ENCODE data around the gene FAM174B. TPM values are rescaled to one million over a fixed set of nuclear protein-coding genes. Genes with fewer than 3 reads are reported as not detected.

Gene FAM174B
- total RNA-seq, 1 experiment from 2014 or later: 0.30 TPM

DNA sequence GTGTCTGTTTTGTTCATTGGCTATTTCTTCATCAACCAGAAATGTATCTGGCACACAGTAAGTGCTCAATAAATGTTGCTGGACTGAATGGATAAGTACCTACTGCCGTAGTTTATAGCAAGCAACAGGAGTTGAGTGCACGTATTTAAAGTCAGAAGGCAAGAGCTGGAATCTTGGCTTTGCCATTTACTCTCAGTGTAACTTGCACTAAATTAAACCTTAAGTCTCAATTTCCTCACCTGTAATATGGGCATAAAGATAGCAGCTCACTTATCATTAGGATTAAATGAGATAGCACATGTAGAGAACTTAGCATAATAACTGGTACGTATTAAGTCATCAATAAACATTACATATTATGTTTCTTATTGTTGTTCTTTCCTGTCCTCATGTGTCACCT is 13.0 kb upstream of the FAM174B start:
- ChIA-PET RAD21 (ENCODE audit: low non-redundant PET in 1 of 2, low total read pairs in 2 of 2, uncharacterized antibody in 2 of 2, unreplicated experiment in 2 of 2) (no interaction called here), POLR2A (no interaction called here), CTCF (no interaction called here)
- TF ChIP-seq, protein P1, sequence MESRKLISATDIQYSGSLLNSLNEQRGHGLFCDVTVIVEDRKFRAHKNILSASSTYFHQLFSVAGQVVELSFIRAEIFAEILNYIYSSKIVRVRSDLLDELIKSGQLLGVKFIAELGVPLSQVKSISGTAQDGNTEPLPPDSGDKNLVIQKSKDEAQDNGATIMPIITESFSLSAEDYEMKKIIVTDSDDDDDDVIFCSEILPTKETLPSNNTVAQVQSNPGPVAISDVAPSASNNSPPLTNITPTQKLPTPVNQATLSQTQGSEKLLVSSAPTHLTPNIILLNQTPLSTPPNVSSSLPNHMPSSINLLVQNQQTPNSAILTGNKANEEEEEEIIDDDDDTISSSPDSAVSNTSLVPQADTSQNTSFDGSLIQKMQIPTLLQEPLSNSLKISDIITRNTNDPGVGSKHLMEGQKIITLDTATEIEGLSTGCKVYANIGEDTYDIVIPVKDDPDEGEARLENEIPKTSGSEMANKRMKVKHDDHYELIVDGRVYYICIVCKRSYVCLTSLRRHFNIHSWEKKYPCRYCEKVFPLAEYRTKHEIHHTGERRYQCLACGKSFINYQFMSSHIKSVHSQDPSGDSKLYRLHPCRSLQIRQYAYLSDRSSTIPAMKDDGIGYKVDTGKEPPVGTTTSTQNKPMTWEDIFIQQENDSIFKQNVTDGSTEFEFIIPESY (IDR thresholded peaks at IDR 0.05; ENCODE audit: extremely low read depth, insufficient replicate concordance, low read length): no peak
- no peak for TF ChIP-seq POLR2A (IDR thresholded peaks at IDR 0.05; ENCODE audit: borderline replicate concordance, extremely low read depth, insufficient read depth, insufficient read length)
- TF ChIP-seq ELF1 (IDR thresholded peaks at IDR 0.05; ENCODE audit: borderline replicate concordance, low read depth): no peak
- TF ChIP-seq POLR2AphosphoS5 (IDR thresholded peaks at IDR 0.05; ENCODE audit: low read depth, low read length): no peak
- TF ChIP-seq, protein P2, sequence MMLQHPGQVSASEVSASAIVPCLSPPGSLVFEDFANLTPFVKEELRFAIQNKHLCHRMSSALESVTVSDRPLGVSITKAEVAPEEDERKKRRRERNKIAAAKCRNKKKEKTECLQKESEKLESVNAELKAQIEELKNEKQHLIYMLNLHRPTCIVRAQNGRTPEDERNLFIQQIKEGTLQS (IDR thresholded peaks at IDR 0.05): no peak
- TF ChIP-seq, protein P3, sequence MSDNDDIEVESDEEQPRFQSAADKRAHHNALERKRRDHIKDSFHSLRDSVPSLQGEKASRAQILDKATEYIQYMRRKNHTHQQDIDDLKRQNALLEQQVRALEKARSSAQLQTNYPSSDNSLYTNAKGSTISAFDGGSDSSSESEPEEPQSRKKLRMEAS (IDR thresholded peaks at IDR 0.05): no peak
- TF ChIP-seq YY1 (IDR thresholded peaks at IDR 0.05; ENCODE audit: extremely low read depth, insufficient replicate concordance, low read depth, low read length): no peak
- TF ChIP-seq SRF (IDR thresholded peaks at IDR 0.05; ENCODE audit: low read depth): no peak
- no peaks in the 10 kb centered on the region for H3K9me3 ChIP-seq (ENCODE audit: control insufficient read depth in 1 of 2, insufficient read depth in 1 of 2, low read depth in 1 of 2, low read length in 2 of 2)
- H3K27ac ChIP-seq (ENCODE audit: low read depth, low read length): no peak overlapping the region
- no TSS peak for BruUV-seq (replicated peaks)
- H2AFZ ChIP-seq (ENCODE audit: low read depth, low read length, poor library complexity, severe bottlenecking): no peak overlapping the region
- H3K9me2 ChIP-seq (ENCODE audit: insufficient read depth): no peaks in the 10 kb centered on the region
- no peak overlapping the region for H3K4me3 ChIP-seq (replicated peaks in 1 of 2; ENCODE audit: low read depth in 1 of 2, low read length in 2 of 2)
- DNase-seq (ENCODE audit: low read depth, low spot score): no peak
- no peak overlapping the region for H3K4me2 ChIP-seq (ENCODE audit: low read length)
- no peaks in the 10 kb centered on the region for H3K4me1 ChIP-seq (ENCODE audit: control insufficient read depth in 1 of 2, insufficient read depth in 2 of 2, low read length in 2 of 2)
- H3K36me3 ChIP-seq (ENCODE audit: control insufficient read depth in 1 of 2, insufficient read depth in 2 of 2, low read length in 2 of 2): no peaks in the 10 kb centered on the region
- ATAC-seq: no peak
- peaks cover 32% of the 10 kb centered on the region for H3K27me3 ChIP-seq (ENCODE audit: insufficient read depth, low read length)
- H3K9ac ChIP-seq (ENCODE audit: low read length): no peak overlapping the region
- intact Hi-C loops (cut with micrococcal nuclease): no loop called here
- no peaks in the 10 kb centered on the region for H3K79me2 ChIP-seq (ENCODE audit: insufficient read depth, low read length)
- H4K20me1 ChIP-seq (ENCODE audit: insufficient read depth): no peaks in the 10 kb centered on the region

Measured in HCT116 (cell line).